ENCODE results near the gene PIK3C2G. TPM values are rescaled to one million over a fixed set of nuclear protein-coding genes. Genes with fewer than 3 reads are reported as not detected.

The PIK3C2G gene
- polyA plus RNA-seq, 2 donors = 1.8 to 2.1 TPM

GRCh38 chr12:18267427-18268099 is 6.2 kb downstream of the PIK3C2G start:
- no peaks in the 10 kb centered on the region for H3K27me3 ChIP-seq (ENCODE audit: control insufficient read depth in 1 of 2, insufficient read depth in 2 of 2, low read length in 2 of 2)
- WGBS, 2 donors = 57 to 63% methylated on average over 9 of the region's 9 CpGs
- H3K9me3 ChIP-seq (ENCODE audit: control insufficient read depth in 2 of 2, insufficient read depth in 1 of 2, low read depth in 1 of 2, low read length in 1 of 2) = no peaks in the 10 kb centered on the region
- no peak overlapping the region for H3K27ac ChIP-seq (ENCODE audit: low read depth in 2 of 2, low read length in 1 of 2)
- H3K36me3 ChIP-seq (ENCODE audit: control insufficient read depth in 2 of 2, insufficient read depth in 2 of 2, low read length in 1 of 2) = no peaks in the 10 kb centered on the region
- no peaks in the 10 kb centered on the region for H3K4me1 ChIP-seq (ENCODE audit: control insufficient read depth in 2 of 2, insufficient read depth in 2 of 2, low read length in 1 of 2)
- no peak overlapping the region for H3K4me3 ChIP-seq (ENCODE audit: low read depth in 1 of 2, low read length in 2 of 2)

GRCh38 chr12:18270958-18271460 is 9.7 kb downstream of the PIK3C2G start:
- Histone ChIP-seq H3K27ac (ENCODE audit: low read depth in 2 of 2, low read length in 1 of 2) (no peak overlapping the region), H3K27me3 (ENCODE audit: control insufficient read depth in 1 of 2, insufficient read depth in 2 of 2, low read length in 2 of 2) (no peaks in the 10 kb centered on the region), H3K36me3 (ENCODE audit: control insufficient read depth in 2 of 2, insufficient read depth in 2 of 2, low read length in 1 of 2) (no peaks in the 10 kb centered on the region), H3K9me3 (ENCODE audit: control insufficient read depth in 2 of 2, insufficient read depth in 1 of 2, low read depth in 1 of 2, low read length in 1 of 2) (no peaks in the 10 kb centered on the region), H3K4me1 (ENCODE audit: control insufficient read depth in 2 of 2, insufficient read depth in 2 of 2, low read length in 1 of 2) (no peaks in the 10 kb centered on the region), H3K4me3 (ENCODE audit: low read depth in 1 of 2, low read length in 2 of 2) (no peak overlapping the region)
- WGBS, 2 donors = 73 to 78% methylated on average over 3 of the region's 3 CpGs

- no peaks in the 10 kb centered on the region for H3K4me1 ChIP-seq (ENCODE audit: control insufficient read depth in 2 of 2, insufficient read depth in 2 of 2, low read length in 1 of 2)
- 69 to 78% methylated on average over 1 of the region's 1 CpG for WGBS, 2 donors
- H3K9me3 ChIP-seq (ENCODE audit: control insufficient read depth in 2 of 2, insufficient read depth in 1 of 2, low read depth in 1 of 2, low read length in 1 of 2) = no peaks in the 10 kb centered on the region
- H3K36me3 ChIP-seq (ENCODE audit: control insufficient read depth in 2 of 2, insufficient read depth in 2 of 2, low read length in 1 of 2) = no peaks in the 10 kb centered on the region
- no peaks in the 10 kb centered on the region for H3K27me3 ChIP-seq (ENCODE audit: control insufficient read depth in 1 of 2, insufficient read depth in 2 of 2, low read length in 2 of 2)
- H3K27ac ChIP-seq (ENCODE audit: low read depth in 2 of 2, low read length in 1 of 2) = no peak overlapping the region
- no peak overlapping the region for H3K4me3 ChIP-seq (ENCODE audit: low read depth in 1 of 2, low read length in 2 of 2)
Measured at GRCh38 chr12:18275981-18276380, 14.7 kb downstream of the PIK3C2G start.

- Histone ChIP-seq H3K4me3 (ENCODE audit: low read depth in 1 of 2, low read length in 2 of 2) (no peak overlapping the region), H3K27ac (ENCODE audit: low read depth in 2 of 2, low read length in 1 of 2) (no peak overlapping the region), H3K36me3 (ENCODE audit: control insufficient read depth in 2 of 2, insufficient read depth in 2 of 2, low read length in 1 of 2) (no peaks in the 10 kb centered on the region), H3K9me3 (ENCODE audit: control insufficient read depth in 2 of 2, insufficient read depth in 1 of 2, low read depth in 1 of 2, low read length in 1 of 2) (no peaks in the 10 kb centered on the region), H3K27me3 (ENCODE audit: control insufficient read depth in 1 of 2, insufficient read depth in 2 of 2, low read length in 2 of 2) (no peaks in the 10 kb centered on the region), H3K4me1 (ENCODE audit: control insufficient read depth in 2 of 2, insufficient read depth in 2 of 2, low read length in 1 of 2) (no peaks in the 10 kb centered on the region)
- 26 to 84% methylated on average over 1 of the region's 1 CpG for WGBS, 2 donors
Measured at GRCh38 chr12:18277196-18277595, 15.9 kb downstream of the PIK3C2G start.

GRCh38 chr12:18280728-18281127 is 19.4 kb downstream of the PIK3C2G start:
- H3K27me3 ChIP-seq (ENCODE audit: control insufficient read depth in 1 of 2, insufficient read depth in 2 of 2, low read length in 2 of 2) = no peaks in the 10 kb centered on the region
- H3K4me3 ChIP-seq (ENCODE audit: low read depth in 1 of 2, low read length in 2 of 2) = no peak overlapping the region
- no peaks in the 10 kb centered on the region for H3K9me3 ChIP-seq (ENCODE audit: control insufficient read depth in 2 of 2, insufficient read depth in 1 of 2, low read depth in 1 of 2, low read length in 1 of 2)
- 86 to 92% methylated on average over 1 of the region's 1 CpG for WGBS, 2 donors
- H3K27ac ChIP-seq (ENCODE audit: low read depth in 2 of 2, low read length in 1 of 2) = no peak overlapping the region
- peaks cover 0 to 3% of the 10 kb centered on the region in 2 donors for H3K4me1 ChIP-seq (ENCODE audit: control insufficient read depth in 2 of 2, insufficient read depth in 2 of 2, low read length in 1 of 2)
- H3K36me3 ChIP-seq (ENCODE audit: control insufficient read depth in 2 of 2, insufficient read depth in 2 of 2, low read length in 1 of 2) = no peaks in the 10 kb centered on the region

- no peak overlapping the region for H3K4me3 ChIP-seq (ENCODE audit: low read depth in 1 of 2, low read length in 2 of 2)
- no peaks in the 10 kb centered on the region for H3K27me3 ChIP-seq (ENCODE audit: control insufficient read depth in 1 of 2, insufficient read depth in 2 of 2, low read length in 2 of 2)
- 42 to 54% methylated on average over 3 of the region's 3 CpGs for WGBS, 2 donors
- H3K36me3 ChIP-seq (ENCODE audit: control insufficient read depth in 2 of 2, insufficient read depth in 2 of 2, low read length in 1 of 2) = no peaks in the 10 kb centered on the region
- H3K4me1 ChIP-seq (ENCODE audit: control insufficient read depth in 2 of 2, insufficient read depth in 2 of 2, low read length in 1 of 2) = peaks cover 0 to 3% of the 10 kb centered on the region in 2 donors
- H3K27ac ChIP-seq (ENCODE audit: low read depth in 2 of 2, low read length in 1 of 2) = peak overlapping the region in 1 of 2 donors; percentile 13
- no peaks in the 10 kb centered on the region for H3K9me3 ChIP-seq (ENCODE audit: control insufficient read depth in 2 of 2, insufficient read depth in 1 of 2, low read depth in 1 of 2, low read length in 1 of 2)
Measured at GRCh38 chr12:18281941-18282340, 20.6 kb downstream of the PIK3C2G start.

- 39 to 50% methylated on average over 4 of the region's 4 CpGs for WGBS, 2 donors
- Histone ChIP-seq H3K36me3 (ENCODE audit: control insufficient read depth in 2 of 2, insufficient read depth in 2 of 2, low read length in 1 of 2) (no peaks in the 10 kb centered on the region), H3K27ac (ENCODE audit: low read depth in 2 of 2, low read length in 1 of 2) (peak overlapping the region; percentile 47 to 64), H3K4me1 (ENCODE audit: control insufficient read depth in 2 of 2, insufficient read depth in 2 of 2, low read length in 1 of 2) (peaks cover 0 to 3% of the 10 kb centered on the region in 2 donors), H3K9me3 (ENCODE audit: control insufficient read depth in 2 of 2, insufficient read depth in 1 of 2, low read depth in 1 of 2, low read length in 1 of 2) (no peaks in the 10 kb centered on the region), H3K27me3 (ENCODE audit: control insufficient read depth in 1 of 2, insufficient read depth in 2 of 2, low read length in 2 of 2) (no peaks in the 10 kb centered on the region), H3K4me3 (ENCODE audit: low read depth in 1 of 2, low read length in 2 of 2) (no peak overlapping the region)
Measured at GRCh38 chr12:18283831-18284230, 22.5 kb downstream of the PIK3C2G start.

- WGBS, 2 donors = 38 to 50% methylated on average over 3 of the region's 3 CpGs
Measured at GRCh38 chr12:18284386-18284785, 23.1 kb downstream of the PIK3C2G start.

GRCh38 chr12:18285161-18285560 is 23.8 kb downstream of the PIK3C2G start:
- H3K36me3 ChIP-seq (ENCODE audit: control insufficient read depth in 2 of 2, insufficient read depth in 2 of 2, low read length in 1 of 2) = no peaks in the 10 kb centered on the region
- 14 to 80% methylated on average over 1 of the region's 1 CpG for WGBS, 2 donors

More at GRCh38 chr12:18284386-18284785, 23.1 kb downstream of the PIK3C2G start:
- no peak overlapping the region for H3K27ac ChIP-seq (ENCODE audit: low read depth in 2 of 2, low read length in 1 of 2)
- H3K36me3 ChIP-seq (ENCODE audit: control insufficient read depth in 2 of 2, insufficient read depth in 2 of 2, low read length in 1 of 2) = no peaks in the 10 kb centered on the region
- no peak overlapping the region for H3K4me3 ChIP-seq (ENCODE audit: low read depth in 1 of 2, low read length in 2 of 2)
- H3K9me3 ChIP-seq (ENCODE audit: control insufficient read depth in 2 of 2, insufficient read depth in 1 of 2, low read depth in 1 of 2, low read length in 1 of 2) = no peaks in the 10 kb centered on the region
- H3K27me3 ChIP-seq (ENCODE audit: control insufficient read depth in 1 of 2, insufficient read depth in 2 of 2, low read length in 2 of 2) = no peaks in the 10 kb centered on the region
- H3K4me1 ChIP-seq (ENCODE audit: control insufficient read depth in 2 of 2, insufficient read depth in 2 of 2, low read length in 1 of 2) = peaks cover 0 to 3% of the 10 kb centered on the region in 2 donors

GRCh38 chr12:18290386-18290785 is 29.1 kb downstream of the PIK3C2G start:
- no peaks in the 10 kb centered on the region for H3K9me3 ChIP-seq (ENCODE audit: control insufficient read depth in 2 of 2, insufficient read depth in 1 of 2, low read depth in 1 of 2, low read length in 1 of 2)
- no peak overlapping the region for H3K4me3 ChIP-seq (ENCODE audit: low read depth in 1 of 2, low read length in 2 of 2)
- WGBS, 2 donors = 43 to 52% methylated on average over 3 of the region's 3 CpGs
- H3K4me1 ChIP-seq (ENCODE audit: control insufficient read depth in 2 of 2, insufficient read depth in 2 of 2, low read length in 1 of 2) = no peaks in the 10 kb centered on the region
- H3K27me3 ChIP-seq (ENCODE audit: control insufficient read depth in 1 of 2, insufficient read depth in 2 of 2, low read length in 2 of 2) = no peaks in the 10 kb centered on the region
- H3K36me3 ChIP-seq (ENCODE audit: control insufficient read depth in 2 of 2, insufficient read depth in 2 of 2, low read length in 1 of 2) = no peaks in the 10 kb centered on the region
- no peak overlapping the region for H3K27ac ChIP-seq (ENCODE audit: low read depth in 2 of 2, low read length in 1 of 2)

More at GRCh38 chr12:18285161-18285560, 23.8 kb downstream of the PIK3C2G start:
- Histone ChIP-seq H3K9me3 (ENCODE audit: control insufficient read depth in 2 of 2, insufficient read depth in 1 of 2, low read depth in 1 of 2, low read length in 1 of 2) (no peaks in the 10 kb centered on the region), H3K27ac (ENCODE audit: low read depth in 2 of 2, low read length in 1 of 2) (no peak overlapping the region), H3K4me1 (ENCODE audit: control insufficient read depth in 2 of 2, insufficient read depth in 2 of 2, low read length in 1 of 2) (peaks cover 0 to 3% of the 10 kb centered on the region in 2 donors), H3K27me3 (ENCODE audit: control insufficient read depth in 1 of 2, insufficient read depth in 2 of 2, low read length in 2 of 2) (no peaks in the 10 kb centered on the region), H3K4me3 (ENCODE audit: low read depth in 1 of 2, low read length in 2 of 2) (no peak overlapping the region)
